ENCODE data around the gene SH3TC1. TPM values are rescaled to one million over a fixed set of nuclear protein-coding genes. Genes with fewer than 3 reads are reported as not detected.

Gene SH3TC1
- total RNA-seq, 1 donor from 2014 or later: 32.1 TPM

- TF ChIP-seq CTCF (IDR thresholded peaks at IDR 0.05; ENCODE audit: insufficient read depth, low read length, severe bottlenecking): no peak
- Histone ChIP-seq H3K36me3 (ENCODE audit: control insufficient read depth, insufficient read depth, low read length) (peaks cover 46% of the 10 kb centered on the region), H3K4me3 (ENCODE audit: low read depth, low read length) (no peak overlapping the region), H3K27me3 (ENCODE audit: control insufficient read depth, insufficient read depth, low read length) (no peaks in the 10 kb centered on the region)
- DNase-seq (ENCODE audit: low read depth): no peak
- no peak for FAIRE-seq
Measured at GRCh38 chr4:8208565-8208964, 9.5 kb downstream of the SH3TC1 start.

- FAIRE-seq (no peak), DNase-seq (ENCODE audit: low read depth) (no peak)
- no peak for TF ChIP-seq CTCF (IDR thresholded peaks at IDR 0.05; ENCODE audit: insufficient read depth, low read length, severe bottlenecking)
- H3K27me3 ChIP-seq (ENCODE audit: control insufficient read depth, insufficient read depth, low read length): no peaks in the 10 kb centered on the region
- H3K4me3 ChIP-seq (ENCODE audit: low read depth, low read length): no peak overlapping the region
- peaks cover 50% of the 10 kb centered on the region for H3K36me3 ChIP-seq (ENCODE audit: control insufficient read depth, insufficient read depth, low read length)
Measured at GRCh38 chr4:8209181-8209874, 10.2 kb downstream of the SH3TC1 start.

GRCh38 chr4:8210010-8210409 is 10.9 kb downstream of the SH3TC1 start:
- Histone ChIP-seq H3K27me3 (ENCODE audit: control insufficient read depth, insufficient read depth, low read length) (no peaks in the 10 kb centered on the region), H3K4me3 (ENCODE audit: low read depth, low read length) (no peak overlapping the region), H3K36me3 (ENCODE audit: control insufficient read depth, insufficient read depth, low read length) (peaks cover 44% of the 10 kb centered on the region)
- DNase-seq (ENCODE audit: low read depth): no peak
- no peak for TF ChIP-seq CTCF (IDR thresholded peaks at IDR 0.05; ENCODE audit: insufficient read depth, low read length, severe bottlenecking)
- no peak for FAIRE-seq

GRCh38 chr4:8210616-8211015 is 11.5 kb downstream of the SH3TC1 start:
- no peak overlapping the region for H3K4me3 ChIP-seq (ENCODE audit: low read depth, low read length)
- no peak for FAIRE-seq
- no peaks in the 10 kb centered on the region for H3K27me3 ChIP-seq (ENCODE audit: control insufficient read depth, insufficient read depth, low read length)
- no peak for TF ChIP-seq CTCF (IDR thresholded peaks at IDR 0.05; ENCODE audit: insufficient read depth, low read length, severe bottlenecking)
- H3K36me3 ChIP-seq (ENCODE audit: control insufficient read depth, insufficient read depth, low read length): peaks cover 43% of the 10 kb centered on the region
- DNase-seq (ENCODE audit: low read depth): no peak

GRCh38 chr4:8211251-8211650 is 12.2 kb downstream of the SH3TC1 start:
- FAIRE-seq: no peak
- no peak overlapping the region for H3K4me3 ChIP-seq (ENCODE audit: low read depth, low read length)
- H3K27me3 ChIP-seq (ENCODE audit: control insufficient read depth, insufficient read depth, low read length): no peaks in the 10 kb centered on the region
- TF ChIP-seq CTCF (IDR thresholded peaks at IDR 0.05; ENCODE audit: insufficient read depth, low read length, severe bottlenecking): no peak
- peaks cover 48% of the 10 kb centered on the region for H3K36me3 ChIP-seq (ENCODE audit: control insufficient read depth, insufficient read depth, low read length)
- DNase-seq (ENCODE audit: low read depth): no peak

Data from bronchial epithelial cell (primary cell).